T-helper 1 cell (primary cell): ENCODE measurements around the gene VWC2.

Source experiments
- DNase-seq, 5 donors: peaks; one replicate each; pipeline ENCODE4 v3.0.0-alpha.2; 2012 to 2020

Gene VWC2

DNA sequence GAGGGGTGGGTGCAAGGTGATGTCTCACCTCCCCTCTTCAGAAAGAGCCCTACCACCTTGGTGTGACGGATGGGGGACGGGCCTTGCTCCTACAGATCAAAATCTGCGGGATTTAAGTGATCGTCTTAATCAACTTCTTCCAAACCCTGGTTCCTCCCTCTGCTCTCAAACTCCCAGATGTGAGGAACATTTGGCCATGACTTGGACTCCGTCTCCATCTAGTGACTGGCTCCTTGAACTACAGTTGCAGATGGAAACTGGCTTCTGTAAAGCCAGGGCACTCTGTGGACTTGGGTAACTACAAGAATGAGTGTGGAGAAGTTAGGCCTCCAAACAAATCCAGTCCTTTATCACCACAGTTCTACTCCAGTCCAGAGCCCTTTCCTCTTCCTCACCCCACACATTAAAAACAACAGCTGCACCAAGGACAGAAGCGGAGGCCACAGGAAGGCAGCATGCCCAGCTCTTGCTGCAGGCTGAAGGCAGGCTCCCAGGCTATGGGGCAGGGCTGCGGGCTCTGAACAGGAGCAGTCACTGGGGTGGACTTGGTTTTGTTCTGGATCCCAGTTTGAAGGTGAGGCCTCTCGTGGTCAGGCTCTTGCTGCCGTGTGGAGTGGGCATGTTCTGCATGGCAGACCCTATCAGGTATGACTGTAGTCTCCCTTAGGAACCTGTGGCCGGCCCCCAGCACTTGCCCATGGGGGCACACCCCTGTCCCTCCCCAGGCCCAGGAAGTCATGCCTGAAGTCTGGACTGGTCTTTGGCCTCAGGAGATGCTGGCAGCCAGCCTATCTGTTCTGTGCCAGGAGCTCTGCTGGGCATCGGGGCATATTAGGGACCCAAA, 79.4 kb downstream of the VWC2 start:
- peak in 1 of 5 donors; percentile 16 for DNase-seq

DNA sequence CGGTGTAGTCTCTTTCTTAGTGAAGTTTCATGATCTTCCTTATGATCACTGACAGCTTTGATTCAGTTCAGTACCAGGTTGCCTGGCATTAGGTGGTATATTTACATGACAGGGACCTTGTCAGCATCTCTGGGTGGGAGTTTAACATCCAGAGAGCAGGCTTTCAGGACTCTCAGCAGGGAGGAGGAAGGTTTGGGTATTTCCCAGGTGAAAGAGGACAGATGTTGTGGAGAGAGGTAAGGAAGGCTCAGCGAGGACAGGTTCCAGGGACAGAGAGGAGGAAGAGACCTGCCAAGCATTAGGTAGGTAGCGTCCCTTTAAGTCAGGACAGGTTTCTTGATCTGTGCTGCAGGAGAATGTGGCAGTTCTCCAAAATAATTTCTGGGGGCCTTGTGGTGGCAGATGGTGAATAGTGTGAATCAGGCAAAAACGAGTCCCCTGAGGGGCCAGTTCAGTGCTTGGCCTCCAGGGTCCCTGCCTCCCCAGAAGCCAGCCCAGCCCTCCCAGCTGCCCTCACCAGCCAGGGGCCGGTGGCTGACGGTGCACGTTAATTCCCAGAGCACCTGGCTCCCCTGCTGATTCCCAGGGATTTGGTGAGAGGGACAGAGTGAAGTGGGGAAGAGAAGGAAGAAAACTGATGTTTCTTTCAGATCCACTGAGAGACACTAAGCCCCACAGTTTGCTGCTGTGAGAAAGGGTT, 82.0 kb downstream of the VWC2 start:
- no peak for DNase-seq

DNA sequence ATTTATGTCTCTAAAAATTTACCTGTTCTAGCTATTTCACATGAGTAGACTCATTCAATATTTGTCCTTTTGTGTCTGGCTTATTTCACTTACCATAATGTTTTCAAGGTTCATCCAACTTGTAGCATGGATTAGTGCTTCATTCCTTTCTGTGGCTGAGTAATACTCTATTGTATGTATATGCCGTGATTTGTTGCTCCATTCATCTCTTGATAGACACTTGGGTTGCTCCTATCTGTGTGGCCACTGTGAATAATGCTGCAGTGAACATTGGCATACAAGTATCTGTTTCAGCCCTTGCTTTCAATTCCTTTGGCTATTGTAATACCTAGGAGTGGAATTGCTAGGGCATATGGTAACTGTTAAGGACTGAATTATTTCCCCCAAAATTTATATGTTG, 86.9 kb downstream of the VWC2 start:
- no peak for DNase-seq

DNA sequence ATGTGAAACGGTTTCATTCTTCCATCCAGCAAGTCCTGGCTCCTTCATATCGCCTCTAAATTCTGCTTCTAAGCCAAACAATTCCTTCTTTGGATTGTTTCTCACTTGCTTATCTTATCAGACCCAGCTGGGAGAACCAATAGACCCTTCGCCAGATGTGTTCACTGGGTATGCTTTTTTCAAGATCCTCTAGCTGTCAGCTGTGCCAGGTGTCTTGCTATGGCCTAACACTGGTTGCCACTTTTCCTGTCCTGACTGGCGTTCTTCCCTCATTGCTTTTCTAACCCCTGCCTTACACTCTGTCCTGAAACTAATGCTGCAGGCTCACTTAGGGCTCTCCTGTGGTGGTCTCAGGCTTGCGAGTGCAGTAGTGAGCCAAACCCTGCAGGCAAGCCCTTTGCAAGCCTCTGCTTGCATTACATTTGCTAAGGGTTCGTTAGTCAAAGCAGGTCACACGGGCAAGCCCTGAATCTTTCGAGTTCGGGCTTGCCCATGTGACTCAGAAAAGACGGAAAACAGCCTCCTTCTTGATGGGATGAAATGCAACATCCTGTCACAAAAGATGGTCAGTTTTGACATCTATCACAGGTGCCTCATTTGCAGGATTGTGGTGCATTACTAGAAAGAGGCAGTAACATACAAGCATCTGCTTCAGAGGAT, 92.8 kb downstream of the VWC2 start:
- no peak for DNase-seq

DNA sequence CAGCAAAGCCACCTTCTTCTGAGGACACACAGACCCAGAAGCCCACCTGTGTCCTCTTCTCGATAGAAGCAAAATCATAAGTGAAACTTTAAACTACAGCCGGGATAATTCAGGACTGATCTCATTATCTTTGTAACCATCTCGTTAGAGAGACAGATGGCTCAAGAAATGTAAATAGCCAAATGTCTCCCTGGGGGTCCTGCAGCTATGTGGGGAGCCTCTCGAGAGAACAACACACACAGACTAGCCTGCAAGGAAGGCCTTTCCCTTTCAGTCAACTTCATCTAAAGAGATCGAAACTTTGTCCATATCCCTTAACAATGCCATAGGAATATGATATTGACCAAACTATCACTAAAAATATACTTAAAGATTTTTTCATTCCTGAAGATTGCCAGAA, 93.5 kb downstream of the VWC2 start:
- no peak for DNase-seq

DNA sequence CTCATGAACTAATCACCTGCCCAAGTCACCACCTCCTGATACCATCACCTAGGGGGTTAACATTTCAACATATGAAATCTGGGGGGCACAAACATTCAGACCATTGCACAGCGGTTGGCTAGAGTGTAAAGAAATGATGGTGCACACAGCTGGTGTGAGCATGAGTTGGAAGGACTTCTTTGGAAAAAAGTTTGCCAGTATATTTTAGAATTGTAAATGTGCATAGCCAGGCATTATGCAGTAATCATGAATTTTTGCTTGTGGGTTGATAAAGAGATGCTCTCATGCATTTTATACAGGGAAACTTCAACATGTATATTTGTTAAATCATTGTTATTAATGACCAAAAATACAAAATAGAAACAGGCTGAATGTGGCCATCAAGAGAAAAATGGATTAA, 100.0 kb downstream of the VWC2 start:
- DNase-seq: no peak

DNA sequence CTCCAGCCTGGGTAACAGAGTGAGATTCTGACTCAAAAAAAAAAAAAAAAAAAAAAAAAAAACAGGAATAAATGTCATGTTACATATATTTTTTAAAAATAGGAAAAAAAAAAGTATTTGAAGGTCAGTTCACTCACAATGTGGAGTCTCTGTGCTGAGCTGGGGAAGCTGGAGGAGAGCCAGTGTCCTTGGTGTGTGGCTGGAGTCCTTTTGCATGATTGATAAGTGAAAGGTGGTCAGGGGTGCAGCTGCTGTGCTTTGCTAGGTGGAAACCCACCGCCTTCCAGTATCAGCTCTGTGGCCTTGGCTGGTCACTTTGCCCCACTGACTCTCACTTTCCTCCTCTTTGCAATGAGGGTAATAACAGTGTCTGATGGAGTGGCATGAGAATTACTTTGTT, 101.9 kb downstream of the VWC2 start:
- no peak for DNase-seq

DNA sequence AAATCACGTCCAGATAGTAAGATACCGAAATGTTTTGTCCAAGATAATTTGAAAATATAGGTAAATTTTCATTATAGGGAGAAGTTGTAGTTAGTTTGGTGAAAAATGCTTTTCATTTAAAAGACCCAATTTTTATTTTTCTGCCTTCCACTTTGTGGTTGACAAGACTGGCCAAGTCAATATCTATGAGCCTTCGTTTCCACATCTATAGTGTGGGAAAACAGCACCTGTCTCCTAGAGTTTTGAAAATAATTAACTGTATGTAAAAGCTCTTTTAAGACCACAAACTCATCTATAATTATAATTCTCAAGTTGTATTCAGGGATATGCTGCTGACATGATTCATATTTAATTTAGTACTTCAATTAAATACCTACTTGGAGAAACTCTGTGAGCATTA, 102.8 kb downstream of the VWC2 start:
- no peak for DNase-seq

DNA sequence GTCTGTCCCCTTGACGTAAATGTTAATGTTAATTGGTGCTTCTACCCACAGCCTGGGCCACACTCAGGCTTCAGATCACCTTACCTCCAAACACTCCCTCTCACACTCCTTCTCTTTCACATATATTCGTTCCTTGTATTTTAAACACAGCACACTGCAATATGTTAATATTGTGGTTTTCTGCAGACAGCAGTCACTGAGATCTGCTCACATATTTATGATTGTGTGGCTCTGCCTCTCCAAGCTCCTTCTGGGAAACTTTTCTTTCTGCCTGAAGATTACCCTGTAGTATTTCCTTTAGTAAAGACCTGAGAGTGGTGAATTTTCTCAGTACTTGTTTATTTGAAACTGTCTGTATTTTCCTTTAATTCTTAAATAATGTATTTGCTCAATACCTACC, 104.7 kb downstream of the VWC2 start:
- no peak for DNase-seq

DNA sequence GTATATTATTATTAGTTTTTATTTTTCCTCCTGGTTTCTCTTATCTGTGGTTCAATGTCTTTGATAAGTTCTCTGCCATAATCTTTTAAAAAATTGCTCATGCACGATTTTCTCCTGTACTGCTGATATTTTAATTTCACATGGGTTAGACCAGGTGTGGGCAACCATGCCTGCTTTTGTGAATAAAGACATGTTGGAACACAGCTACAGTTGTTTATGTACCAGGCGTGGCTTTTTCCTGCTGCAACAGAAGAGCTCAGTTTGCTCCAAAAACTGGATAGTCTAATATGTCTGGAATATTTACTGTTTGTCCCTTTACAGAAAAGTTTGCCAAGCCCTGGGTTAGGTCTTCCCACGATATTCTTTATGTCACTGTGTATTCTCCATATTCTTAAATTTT, 105.2 kb downstream of the VWC2 start:
- DNase-seq: no peak

DNA sequence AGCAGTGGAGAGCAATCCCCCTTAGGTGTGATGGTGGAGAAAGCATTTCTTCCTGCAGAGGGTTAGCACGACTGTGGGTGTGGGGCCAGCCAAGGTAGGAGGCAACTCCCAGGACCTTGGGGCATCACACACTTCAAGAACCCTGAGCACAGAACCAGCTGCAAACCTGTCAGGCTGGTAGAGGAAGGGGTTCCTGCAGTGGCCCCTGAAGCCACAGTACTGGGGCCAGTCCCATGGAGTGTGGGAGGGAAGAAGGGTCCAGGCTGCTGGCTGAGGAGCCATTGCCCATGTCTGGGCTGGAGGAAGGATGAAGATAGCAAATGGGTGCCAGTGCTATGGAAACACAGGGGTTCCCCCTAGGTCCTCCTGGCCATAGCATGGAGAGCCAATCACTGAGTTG, 110.5 kb downstream of the VWC2 start:
- no peak for DNase-seq

DNA sequence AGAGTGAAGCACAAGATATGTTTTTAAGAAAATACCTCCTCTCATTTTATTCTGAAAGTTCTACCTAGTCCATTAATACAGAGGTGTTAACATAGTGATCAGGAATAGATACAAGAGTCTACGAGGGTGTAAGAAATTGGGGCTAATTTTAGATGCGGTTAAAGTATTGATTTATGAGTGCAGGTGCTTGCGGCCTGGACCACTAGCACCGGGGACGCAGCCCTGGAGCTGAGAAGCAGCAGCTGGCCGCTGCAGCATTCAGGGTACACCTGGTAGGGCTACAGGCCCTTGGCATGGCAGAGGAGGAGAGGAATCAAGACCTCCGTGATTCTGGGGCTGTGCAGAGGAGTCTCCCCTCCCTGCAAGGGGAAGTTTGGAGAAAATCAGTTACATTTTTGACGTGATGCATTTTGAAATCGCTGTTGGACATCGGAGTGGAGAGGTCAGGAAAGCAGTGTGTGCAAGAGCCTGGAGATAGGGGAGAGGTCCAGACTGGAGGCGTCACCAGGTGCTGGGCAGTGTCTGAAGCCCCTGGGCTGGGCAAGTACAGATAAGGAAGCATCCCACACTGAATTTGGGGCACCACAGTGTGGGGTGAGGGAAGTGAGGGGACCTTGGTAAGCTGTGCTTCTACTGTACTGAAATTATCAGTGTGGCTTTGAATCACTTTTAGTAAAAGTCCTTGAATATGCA, 112.3 kb downstream of the VWC2 start:
- no peak for DNase-seq

DNA sequence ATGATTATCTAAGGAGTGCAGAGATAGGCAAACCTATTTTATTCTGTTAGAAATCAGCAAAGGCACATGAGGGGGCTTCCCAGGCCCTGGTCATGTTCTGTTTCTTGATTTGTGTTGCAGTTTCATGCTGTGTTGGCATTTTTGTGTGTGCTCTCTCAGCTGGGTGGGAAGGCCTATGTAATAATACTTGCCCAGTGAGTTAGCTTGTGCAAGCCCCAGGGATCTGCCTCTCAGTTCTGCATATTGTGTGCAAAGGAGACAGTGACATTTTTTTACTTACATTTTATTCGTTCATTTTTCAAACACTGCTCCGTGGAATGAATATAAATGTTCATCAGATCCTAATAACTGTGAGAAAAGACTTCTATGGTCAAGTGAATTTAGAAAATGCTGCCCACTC, 119.0 kb downstream of the VWC2 start:
- DNase-seq: no peak

DNA sequence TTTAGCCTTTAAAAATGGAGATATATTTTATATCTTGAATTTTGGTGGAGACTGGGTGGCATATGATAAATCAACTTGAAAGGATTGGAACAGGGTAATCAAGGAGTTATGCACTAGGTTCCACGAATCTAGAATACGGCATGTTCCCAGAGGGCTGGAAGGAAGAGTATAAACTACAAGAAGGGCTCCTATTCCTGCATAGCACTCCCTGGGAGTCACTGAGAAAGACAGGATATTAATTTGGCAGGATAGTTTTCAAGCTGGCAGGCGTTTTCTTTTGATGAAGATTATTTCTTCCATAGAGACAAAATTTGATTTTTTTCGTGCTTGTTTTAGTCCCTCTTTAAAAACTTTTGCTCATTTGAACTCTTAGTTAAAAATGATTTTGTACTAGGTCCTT, 119.7 kb downstream of the VWC2 start:
- DNase-seq: no peak

DNA sequence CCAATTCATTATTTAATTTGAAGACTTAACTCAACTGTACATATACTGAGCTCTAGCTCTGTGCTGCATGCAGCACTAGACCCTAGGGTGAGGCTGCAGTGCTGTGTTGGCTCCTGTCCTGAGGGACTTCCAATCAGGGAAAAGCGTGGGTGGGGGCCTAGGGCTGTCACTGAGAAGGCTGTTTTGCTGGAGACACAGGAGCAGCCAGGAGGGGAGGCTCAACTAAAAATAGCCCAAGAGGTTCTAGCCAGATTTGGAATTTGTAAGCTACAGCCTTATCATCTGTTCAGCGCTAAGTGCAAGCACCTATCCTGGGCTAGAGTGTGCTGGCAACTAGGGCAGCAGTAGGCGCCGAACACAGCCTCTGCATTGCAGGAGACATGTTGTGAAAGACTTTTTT, 121.1 kb downstream of the VWC2 start:
- no peak for DNase-seq

DNA sequence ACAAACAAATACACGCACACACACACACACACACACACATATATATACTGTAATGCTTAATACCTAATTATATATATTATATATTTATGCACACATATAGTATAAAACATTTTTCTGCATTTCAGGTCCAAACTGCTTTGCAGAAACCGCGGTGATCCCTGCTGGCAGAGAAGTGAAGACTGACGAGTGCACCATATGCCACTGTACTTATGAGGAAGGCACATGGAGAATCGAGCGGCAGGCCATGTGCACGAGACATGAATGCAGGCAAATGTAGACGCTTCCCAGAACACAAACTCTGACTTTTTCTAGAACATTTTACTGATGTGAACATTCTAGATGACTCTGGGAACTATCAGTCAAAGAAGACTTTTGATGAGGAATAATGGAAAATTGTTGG, 138.5 kb downstream of the VWC2 start:
- DNase-seq: no peak

DNA sequence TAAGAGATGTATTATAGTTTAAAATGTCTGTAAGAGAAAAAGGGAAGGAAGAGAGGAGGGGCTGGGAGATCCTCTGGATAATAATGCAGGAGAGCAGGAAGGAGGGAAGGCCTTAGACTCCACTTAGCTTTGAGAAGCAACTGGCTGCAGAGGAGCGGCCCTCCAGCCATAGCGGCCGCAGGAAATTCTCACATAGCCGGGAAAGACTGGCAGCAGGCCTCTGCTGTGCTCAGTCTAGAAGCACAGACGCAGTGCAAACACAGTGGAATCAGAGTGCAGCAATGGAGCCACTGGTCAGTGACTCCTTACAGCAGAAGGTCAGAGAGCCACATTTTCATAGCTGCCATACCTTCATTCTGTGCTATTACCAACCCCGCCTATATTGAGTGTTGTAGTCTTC, 153.3 kb downstream of the VWC2 start:
- DNase-seq: no peak

DNA sequence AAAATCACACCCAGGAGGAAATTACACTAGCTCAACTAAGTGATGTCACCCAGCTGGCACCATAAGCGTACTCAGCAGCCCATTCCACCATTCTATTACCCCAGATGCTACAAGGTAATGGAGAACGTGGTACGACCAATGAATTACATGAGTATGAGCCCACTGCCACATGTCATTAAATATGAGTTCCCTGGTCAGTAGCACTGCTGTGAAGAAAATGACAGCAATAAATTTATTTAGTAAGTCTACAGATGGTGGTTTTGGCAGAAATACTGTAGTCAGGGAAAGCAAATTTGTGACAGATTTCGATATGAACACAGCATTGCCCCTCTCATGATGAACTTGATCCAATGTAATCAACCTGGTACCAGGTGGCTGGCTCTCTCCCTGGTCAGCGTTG, 154.2 kb downstream of the VWC2 start:
- DNase-seq: no peak

DNA sequence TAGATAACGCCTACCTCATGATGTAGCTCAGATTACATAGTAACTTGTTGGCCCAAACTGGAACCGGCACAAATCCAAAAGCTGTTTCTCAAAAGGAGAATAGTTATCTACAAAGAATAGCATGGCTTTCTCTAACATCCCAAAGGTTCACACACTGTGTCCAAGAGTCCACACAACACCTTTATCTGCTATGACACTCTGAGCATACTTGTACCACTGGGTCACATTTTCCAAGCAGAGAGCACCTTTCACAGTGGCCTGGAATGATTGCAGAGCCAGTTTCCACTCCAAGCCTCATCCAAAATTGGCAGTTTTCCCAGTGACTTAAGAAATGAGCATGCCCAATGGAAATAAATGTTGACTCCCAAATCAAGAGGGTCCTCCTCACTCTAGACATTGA, 155.3 kb downstream of the VWC2 start:
- DNase-seq: no peak

DNA sequence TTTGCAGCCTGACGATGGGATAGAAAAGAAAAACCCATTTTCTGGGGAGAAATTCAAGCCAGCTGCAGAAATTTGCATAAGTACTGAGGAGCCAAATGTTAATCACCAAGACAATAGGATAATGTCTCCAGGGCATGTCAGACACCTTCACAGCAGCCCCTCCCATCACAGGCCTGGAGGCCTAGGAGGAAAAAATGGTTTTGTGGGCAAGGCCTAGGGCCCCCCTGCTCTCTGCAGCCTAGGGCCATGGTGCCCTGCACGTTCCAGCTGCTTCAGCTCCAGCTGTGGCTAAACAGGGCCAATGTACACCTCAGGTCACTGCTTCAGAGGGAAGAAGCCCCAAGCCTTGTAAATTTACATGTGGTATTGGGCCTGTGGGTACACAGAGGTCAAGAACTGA, 158.2 kb downstream of the VWC2 start:
- no peak for DNase-seq

DNA sequence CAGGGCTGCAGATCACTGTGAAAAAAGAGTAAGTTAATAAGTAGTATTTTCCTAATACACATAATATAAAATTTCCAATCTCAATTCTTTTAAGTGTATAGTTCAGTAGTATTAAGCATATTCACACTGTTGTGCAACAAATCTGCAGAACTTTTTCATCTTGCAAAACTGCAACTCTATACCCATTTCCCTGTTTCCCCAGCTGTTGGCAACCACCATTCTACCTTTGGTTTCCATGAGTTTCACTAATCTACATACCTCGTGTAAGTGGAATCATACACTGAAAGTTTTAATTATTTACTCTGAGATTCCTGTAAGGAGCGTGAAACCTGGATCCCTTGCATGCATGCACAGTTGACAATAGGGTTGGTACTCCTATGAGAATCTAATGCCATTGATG, 164.2 kb downstream of the VWC2 start:
- no peak for DNase-seq
